ENCODE measurements around the gene NDST3. TPM values are rescaled to one million over a fixed set of nuclear protein-coding genes. Genes with fewer than 3 reads are reported as not detected.

Gene NDST3
- total RNA-seq, 1 experiment from 2014 or later, result not detected

DNA sequence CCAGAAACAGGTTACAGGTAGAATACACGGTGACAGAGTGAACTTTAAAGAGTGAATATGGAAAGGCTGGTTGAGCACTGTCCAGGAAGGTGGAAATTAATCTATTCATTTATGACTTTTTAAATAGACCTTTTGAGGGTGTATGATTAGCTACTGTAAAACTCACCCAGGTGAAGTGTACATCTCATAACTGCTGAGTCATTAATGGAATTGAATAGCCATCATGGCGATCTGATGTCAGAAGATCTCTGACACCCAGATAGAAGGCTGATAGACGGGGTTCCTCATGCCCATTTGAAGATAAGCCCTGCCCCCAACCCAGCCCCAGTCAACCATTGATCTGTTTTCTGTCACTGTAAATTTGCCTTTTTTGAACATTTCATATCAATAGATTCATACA, 234.5 kb downstream of the NDST3 start:
- ChIA-PET POLR2A (no interaction called here), CTCF (no interaction called here)
- no TSS peak for BruUV-seq (replicated peaks)
- in situ Hi-C loops (cut with HindIII; ENCODE audit: low pct_unique_long_range_greater_than_20kb, low sequenced_read_pairs) (no loop called here), intact Hi-C loops (cut with micrococcal nuclease; ENCODE audit: unreplicated experiment) (no loop called here)
- Histone ChIP-seq H3K27ac (ENCODE audit: low read length) (no peak overlapping the region), H3K9me3 (ENCODE audit: control insufficient read depth, insufficient read depth, low read depth, low read length) (no peaks in the 10 kb centered on the region), H3K36me3 (ENCODE audit: control insufficient read depth, insufficient read depth, low read length) (no peaks in the 10 kb centered on the region), H3K4me3 (ENCODE audit: low read depth in 2 of 2, low read length in 2 of 2) (no peak overlapping the region), H3K4me1 (ENCODE audit: control insufficient read depth, insufficient read depth, low read length) (no peaks in the 10 kb centered on the region), H3K27me3 (ENCODE audit: control insufficient read depth, insufficient read depth, low read length) (no peaks in the 10 kb centered on the region; the same call in 1 of the 2 replicates)
- ATAC-seq (no peak), DNase-seq (ENCODE audit: low read depth, low spot score) (no peak)
- TF ChIP-seq SIN3A (IDR thresholded peaks at IDR 0.05; ENCODE audit: borderline replicate concordance, insufficient read depth, low read depth, low read length) (no peak), TCF7L2 (IDR thresholded peaks at IDR 0.05; ENCODE audit: low read depth, low read length) (no peak), POLR2AphosphoS5 (IDR thresholded peaks at IDR 0.05; ENCODE audit: low read depth, low read length) (no peak)
- TF ChIP-seq, protein P1, sequence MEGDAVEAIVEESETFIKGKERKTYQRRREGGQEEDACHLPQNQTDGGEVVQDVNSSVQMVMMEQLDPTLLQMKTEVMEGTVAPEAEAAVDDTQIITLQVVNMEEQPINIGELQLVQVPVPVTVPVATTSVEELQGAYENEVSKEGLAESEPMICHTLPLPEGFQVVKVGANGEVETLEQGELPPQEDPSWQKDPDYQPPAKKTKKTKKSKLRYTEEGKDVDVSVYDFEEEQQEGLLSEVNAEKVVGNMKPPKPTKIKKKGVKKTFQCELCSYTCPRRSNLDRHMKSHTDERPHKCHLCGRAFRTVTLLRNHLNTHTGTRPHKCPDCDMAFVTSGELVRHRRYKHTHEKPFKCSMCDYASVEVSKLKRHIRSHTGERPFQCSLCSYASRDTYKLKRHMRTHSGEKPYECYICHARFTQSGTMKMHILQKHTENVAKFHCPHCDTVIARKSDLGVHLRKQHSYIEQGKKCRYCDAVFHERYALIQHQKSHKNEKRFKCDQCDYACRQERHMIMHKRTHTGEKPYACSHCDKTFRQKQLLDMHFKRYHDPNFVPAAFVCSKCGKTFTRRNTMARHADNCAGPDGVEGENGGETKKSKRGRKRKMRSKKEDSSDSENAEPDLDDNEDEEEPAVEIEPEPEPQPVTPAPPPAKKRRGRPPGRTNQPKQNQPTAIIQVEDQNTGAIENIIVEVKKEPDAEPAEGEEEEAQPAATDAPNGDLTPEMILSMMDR (IDR thresholded peaks at IDR 0.05), result no peak
- TF ChIP-seq, protein P2, sequence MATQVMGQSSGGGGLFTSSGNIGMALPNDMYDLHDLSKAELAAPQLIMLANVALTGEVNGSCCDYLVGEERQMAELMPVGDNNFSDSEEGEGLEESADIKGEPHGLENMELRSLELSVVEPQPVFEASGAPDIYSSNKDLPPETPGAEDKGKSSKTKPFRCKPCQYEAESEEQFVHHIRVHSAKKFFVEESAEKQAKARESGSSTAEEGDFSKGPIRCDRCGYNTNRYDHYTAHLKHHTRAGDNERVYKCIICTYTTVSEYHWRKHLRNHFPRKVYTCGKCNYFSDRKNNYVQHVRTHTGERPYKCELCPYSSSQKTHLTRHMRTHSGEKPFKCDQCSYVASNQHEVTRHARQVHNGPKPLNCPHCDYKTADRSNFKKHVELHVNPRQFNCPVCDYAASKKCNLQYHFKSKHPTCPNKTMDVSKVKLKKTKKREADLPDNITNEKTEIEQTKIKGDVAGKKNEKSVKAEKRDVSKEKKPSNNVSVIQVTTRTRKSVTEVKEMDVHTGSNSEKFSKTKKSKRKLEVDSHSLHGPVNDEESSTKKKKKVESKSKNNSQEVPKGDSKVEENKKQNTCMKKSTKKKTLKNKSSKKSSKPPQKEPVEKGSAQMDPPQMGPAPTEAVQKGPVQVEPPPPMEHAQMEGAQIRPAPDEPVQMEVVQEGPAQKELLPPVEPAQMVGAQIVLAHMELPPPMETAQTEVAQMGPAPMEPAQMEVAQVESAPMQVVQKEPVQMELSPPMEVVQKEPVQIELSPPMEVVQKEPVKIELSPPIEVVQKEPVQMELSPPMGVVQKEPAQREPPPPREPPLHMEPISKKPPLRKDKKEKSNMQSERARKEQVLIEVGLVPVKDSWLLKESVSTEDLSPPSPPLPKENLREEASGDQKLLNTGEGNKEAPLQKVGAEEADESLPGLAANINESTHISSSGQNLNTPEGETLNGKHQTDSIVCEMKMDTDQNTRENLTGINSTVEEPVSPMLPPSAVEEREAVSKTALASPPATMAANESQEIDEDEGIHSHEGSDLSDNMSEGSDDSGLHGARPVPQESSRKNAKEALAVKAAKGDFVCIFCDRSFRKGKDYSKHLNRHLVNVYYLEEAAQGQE (IDR thresholded peaks at IDR 0.05; ENCODE audit: insufficient read depth in 1 of 2, low read depth in 2 of 2, low read length in 1 of 2), result no peak

DNA sequence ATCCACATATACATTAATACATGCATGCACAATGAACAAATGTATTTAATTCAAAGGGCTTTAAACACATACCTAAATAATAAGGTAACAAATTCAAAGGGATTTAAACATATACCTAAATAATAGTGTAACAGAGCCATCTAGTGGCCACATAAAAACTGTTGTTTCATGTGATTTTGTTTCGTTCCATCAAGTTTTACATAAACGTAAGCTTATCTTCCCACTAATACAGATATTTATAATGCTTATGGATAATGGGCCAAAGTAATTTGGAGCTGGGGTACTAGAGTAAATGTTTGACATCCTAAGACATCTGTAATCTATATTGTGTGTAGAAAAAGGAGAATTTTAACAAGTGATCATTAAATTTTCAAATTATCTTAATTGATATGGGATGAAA, 236.2 kb downstream of the NDST3 start:
- no peak overlapping the region for H3K4me3 ChIP-seq (ENCODE audit: low read depth in 2 of 2, low read length in 2 of 2)
- no peaks in the 10 kb centered on the region for H3K9me3 ChIP-seq (ENCODE audit: control insufficient read depth, insufficient read depth, low read depth, low read length)
- no peak overlapping the region for H3K27ac ChIP-seq (ENCODE audit: low read length)
- no TSS peak for BruUV-seq (replicated peaks)
- no peaks in the 10 kb centered on the region for H3K4me1 ChIP-seq (ENCODE audit: control insufficient read depth, insufficient read depth, low read length)
- in situ Hi-C loops (cut with HindIII; ENCODE audit: low pct_unique_long_range_greater_than_20kb, low sequenced_read_pairs), result no loop called here
- no peak for ATAC-seq
- intact Hi-C loops (cut with micrococcal nuclease; ENCODE audit: unreplicated experiment), result no loop called here
- H3K27me3 ChIP-seq (ENCODE audit: control insufficient read depth, insufficient read depth, low read length), result no peaks in the 10 kb centered on the region; the same call in 1 of the 2 replicates
- POLR2A ChIA-PET, result no interaction called here
- no peaks in the 10 kb centered on the region for H3K36me3 ChIP-seq (ENCODE audit: control insufficient read depth, insufficient read depth, low read length)
- TF ChIP-seq, protein P2 (IDR thresholded peaks at IDR 0.05; ENCODE audit: insufficient read depth in 1 of 2, low read depth in 2 of 2, low read length in 1 of 2), result no peak
- TF ChIP-seq, protein P1 (IDR thresholded peaks at IDR 0.05), result peak; percentile 22; the same call in 1 of the 2 replicates
- TF ChIP-seq SIN3A (IDR thresholded peaks at IDR 0.05; ENCODE audit: borderline replicate concordance, insufficient read depth, low read depth, low read length) (no peak), TCF7L2 (IDR thresholded peaks at IDR 0.05; ENCODE audit: low read depth, low read length) (no peak), POLR2AphosphoS5 (IDR thresholded peaks at IDR 0.05; ENCODE audit: low read depth, low read length) (no peak)
- CTCF ChIA-PET, result no interaction called here
- no peak for DNase-seq (ENCODE audit: low read depth, low spot score)

All from Panc1 (cell line).